COLO668 (cell line): ENCODE results near the gene FGF22.
"Not testable (repeated sequence)": the region's sequence is repeated elsewhere in the genome, so short reads cannot be mapped to it uniquely, and the experiment has no call there.

Source experiments
- DNase-seq: peaks from one replicate; lab custom pipeline; 2025; ENCODE audit not compliant: unreplicated experiment; lab: John Stamatoyannopoulos, UW

FGF22 gene

GRCh38 chr19:639253-640160, at the start of gene FGF22:
Gene FGF22 (plus strand): TSS chr19:639879. CDS start chr19:639926, 47 bp downstream.
- DNase-seq, result peak; percentile 95

- DNase-seq, result peak; percentile 61
Measured at GRCh38 chr19:590396-590745, 49.3 kb upstream of the FGF22 start.

DNA sequence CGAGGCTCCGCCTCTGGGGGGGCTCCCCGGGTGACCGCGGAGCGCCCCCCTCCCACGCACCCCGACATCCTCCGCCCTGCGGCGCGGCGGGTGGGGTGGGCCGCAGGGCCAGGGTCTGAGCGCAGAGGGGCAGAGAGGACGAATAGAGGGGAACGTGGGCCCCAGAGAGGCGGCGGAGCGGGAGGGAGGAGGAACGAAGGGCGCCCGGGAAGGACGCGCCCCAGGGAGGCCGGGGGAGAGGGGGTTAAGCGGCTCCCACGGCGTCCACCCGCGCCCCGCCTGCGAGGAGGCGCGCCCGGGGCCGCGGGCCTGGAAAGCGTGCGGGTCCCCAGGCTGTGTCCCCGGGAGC, 49.0 kb upstream of the FGF22 start:
- no peak for DNase-seq

DNA sequence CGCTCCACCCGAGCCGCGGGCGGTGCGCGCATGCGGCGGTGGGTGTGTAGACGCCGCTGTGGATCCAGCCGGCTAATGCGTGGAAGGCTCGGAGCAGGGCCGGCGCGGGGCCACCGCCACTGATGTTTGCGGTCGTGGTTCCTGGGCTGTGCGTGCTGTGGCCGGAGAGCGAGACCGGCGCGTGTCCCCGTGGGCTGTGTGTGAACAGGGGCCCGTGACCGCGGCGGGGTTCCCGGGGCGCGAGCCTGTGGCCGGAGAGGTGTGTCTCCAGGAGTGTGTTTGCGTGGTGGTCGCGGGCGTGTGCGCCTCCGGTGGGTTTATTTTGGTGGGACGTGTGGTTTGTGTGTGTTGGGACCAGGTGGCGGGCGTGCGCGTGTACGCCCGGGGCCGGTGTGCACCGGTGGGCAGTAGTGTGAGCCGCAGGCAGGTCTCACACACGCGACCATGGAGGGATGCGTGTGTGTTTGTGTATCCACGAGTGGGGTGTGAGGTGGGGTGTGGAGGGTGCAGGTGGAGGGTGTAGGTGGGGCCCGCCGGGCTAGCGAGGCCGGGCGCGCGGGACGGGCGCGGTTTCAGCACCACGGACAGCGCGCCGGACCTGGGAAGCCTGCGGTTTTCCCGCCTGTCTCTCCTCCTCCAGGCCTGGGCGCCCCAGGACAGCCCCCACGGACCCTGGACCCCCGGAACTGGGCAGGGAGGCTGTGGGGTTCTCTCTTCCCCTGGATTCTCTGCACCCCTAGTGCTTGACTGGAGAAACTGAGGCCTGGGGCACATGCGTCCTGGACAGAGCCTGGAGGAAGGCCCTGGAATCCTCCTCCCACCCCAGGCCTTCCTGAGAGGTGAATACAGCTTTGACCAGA, 48.4 kb upstream of the FGF22 start:
- DNase-seq, result no peak

DNA sequence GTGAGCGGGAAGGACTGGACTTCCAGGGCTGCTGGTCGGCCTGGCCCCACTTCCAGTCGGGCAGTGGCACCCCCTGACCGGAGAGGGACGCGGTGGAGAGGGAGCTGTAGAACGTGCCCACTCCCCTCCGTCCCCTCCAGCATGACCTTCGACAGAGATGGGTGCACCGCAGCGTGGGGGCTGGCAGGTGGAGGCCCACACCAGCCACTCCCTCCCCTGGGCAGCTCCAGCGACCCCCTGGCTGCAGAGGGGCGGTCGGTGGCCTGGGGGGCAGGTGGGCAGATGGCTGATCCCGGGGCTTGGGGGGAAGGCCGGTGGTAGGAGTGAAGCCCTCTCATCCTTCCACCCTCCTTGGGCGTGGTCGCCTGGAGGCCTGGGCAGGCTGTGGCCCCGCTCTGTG, 47.6 kb upstream of the FGF22 start:
- DNase-seq, result no peak

- no peak for DNase-seq
Measured at GRCh38 chr19:593055-593454, 46.6 kb upstream of the FGF22 start.

DNA sequence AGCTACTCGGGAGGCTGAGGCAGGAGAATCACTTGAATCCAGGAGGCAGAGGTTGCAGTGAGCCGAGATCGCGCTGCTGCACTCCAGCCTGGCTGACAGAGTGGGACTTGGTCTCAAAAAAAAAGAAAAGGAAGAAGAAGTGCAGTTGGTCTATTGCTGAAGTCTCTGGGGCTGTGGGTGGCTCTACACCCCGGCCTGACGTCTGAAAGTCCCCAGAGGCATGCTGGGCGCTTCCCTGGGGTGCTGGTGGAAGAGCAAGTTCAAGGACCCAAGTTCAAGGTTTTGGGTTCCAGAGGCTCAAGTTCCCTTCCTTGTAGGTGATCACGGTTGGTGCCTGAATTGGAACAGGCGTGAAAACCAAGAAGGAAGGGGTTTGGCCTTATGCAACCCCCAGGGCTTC, 46.2 kb upstream of the FGF22 start:
- no peak for DNase-seq

DNA sequence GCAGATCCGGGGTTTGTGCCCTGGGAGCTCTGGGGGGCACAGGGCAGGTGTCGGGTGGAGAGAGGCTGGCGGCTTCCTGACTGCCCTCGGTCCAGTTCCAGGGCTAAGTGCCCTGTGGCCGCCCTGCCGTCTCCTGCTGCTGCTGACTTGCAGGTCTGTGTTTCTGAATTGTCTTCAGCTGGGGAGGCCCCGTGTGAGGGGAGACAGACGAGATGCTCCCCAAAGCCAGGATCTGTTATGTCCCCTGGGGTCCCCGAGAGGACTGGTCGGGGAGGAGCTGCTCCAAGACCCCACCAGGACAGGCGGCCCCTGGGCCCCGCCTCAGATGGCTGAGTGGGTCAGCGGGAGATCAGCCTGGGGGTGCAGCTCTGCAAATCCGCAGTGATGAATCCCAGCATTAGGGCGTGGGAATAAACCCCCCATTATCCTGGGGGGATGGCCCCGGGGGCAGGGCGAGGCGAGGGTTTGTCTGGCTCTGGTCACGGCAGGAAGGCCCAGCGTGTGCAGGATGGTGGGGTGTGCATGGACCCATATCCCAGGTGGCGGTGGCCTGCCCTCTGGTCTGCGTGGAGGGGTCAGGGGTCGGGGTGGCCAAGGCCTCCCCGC, 45.3 kb upstream of the FGF22 start:
- DNase-seq, result no peak

DNA sequence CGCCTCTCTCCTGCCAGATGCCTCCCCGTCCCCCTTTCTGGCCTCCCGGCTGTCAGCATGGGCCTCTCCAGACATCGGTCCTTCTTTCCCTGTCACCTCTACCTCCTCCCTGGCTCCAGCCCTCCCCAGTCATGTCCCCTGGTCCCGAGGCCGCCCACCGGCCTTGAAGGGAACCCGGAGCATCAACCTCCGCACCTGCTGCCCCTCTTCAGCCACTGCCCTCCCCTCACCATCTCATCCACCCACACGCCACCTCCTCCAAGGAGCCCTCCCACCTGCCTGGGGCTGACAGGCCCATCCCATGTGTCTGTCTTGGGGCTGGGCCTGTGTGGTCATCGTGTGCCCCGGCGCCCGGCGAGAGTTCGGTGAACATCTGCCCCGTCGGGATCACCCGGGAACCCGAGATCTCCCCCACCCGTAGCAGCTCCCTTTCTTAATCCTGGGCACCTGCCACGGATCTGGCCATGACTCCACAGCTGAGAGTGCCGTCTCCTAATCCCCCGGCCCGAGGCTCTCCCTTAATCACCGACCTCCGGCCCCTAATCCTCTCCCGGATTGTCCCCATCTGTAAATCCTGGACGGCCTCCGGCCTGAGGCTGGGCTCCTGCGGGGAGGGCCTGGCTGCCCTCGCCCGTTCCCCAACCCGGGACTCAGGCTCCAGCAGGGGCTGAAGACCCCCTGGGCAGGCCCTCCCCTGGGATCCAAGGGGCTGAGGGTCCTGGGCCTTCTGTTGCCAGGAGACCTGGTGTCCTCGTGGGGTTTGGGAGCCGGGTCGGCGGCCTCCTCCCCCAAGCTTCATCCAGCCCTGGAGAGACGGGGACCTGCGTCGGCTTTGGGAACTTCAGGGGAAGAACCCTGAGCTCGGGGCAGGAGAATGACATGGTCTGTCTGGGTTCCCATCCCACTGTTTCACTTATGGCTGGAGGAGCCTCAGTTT, 44.1 kb upstream of the FGF22 start:
- DNase-seq, result no peak

GRCh38 chr19:596263-596655, 43.4 kb upstream of the FGF22 start:
- DNase-seq, result no peak

DNA sequence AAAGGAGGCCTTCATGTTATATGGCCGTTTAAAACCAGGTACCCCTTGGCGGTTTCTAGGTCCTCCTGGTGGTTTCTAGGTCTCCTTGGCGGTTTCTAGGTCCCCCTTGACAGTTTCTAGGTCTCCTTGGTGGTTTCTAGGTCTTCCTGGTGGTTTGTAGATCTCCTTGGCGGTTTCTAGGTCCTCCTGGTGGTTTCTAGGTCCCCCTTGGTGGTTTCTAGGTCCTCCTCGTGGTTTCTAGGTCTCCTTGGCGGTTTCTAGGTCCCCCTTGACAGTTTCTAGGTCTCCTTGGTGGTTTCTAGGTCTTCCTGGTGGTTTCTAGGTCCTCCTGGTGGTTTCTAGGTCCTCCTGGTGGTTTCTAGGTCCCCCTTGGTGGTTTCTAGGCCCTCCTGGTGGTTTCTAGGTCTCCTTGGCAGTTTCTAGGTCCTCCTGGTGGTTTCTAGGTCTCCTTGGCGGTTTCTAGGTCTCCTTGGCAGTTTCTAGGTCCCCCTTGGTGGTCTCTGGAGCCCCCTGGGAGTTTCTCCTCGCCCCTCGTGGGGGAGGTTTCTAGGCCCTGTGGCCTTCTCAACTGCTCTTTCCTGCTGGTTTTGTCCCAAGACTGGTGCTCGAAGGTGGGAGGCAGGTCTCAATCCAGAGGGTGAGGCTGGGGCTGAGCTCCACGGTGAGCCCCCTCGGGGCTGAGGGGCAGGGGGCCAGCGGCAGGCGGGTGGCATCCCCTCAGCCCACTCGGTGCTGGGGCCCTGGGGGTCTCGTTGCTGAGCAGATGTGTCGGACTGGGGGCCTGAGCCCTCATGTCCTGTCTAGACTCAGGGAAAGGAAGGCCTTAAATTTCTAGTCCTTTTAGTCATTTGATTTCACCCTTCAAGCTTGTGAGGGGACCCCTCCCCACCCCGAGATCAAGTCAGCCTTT, 42.0 kb upstream of the FGF22 start:
- DNase-seq, result no peak

DNA sequence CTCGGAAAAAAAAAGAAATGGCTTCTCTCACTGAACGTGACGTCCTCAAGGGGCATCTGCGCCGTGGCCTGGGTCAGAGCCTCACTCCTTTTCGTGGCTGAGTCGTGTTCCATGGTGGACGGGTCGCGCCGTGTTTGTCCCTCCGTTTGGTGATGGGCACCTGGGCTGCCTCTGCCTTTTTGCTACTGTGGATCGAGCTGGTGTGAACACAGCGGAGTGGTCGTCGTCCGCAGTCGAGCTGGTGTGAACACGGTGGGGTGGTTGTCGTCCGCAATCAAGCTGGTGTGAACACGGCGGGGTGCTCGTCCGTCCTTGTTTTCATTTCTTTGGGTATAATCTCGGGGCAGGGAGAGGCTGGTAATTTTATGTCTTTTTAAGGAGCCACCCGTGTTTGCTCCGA, 38.4 kb upstream of the FGF22 start:
- DNase-seq, result no peak

- DNase-seq, result no peak
Measured at GRCh38 chr19:601790-602189, 37.9 kb upstream of the FGF22 start.

- DNase-seq, result no peak
Measured at GRCh38 chr19:602391-603301, 37.0 kb upstream of the FGF22 start.

- not testable (repeated sequence) for DNase-seq
Measured at GRCh38 chr19:603302-603639, 36.4 kb upstream of the FGF22 start.

- DNase-seq, result not testable (repeated sequence)
Measured at GRCh38 chr19:603779-604178, 35.9 kb upstream of the FGF22 start.

DNA sequence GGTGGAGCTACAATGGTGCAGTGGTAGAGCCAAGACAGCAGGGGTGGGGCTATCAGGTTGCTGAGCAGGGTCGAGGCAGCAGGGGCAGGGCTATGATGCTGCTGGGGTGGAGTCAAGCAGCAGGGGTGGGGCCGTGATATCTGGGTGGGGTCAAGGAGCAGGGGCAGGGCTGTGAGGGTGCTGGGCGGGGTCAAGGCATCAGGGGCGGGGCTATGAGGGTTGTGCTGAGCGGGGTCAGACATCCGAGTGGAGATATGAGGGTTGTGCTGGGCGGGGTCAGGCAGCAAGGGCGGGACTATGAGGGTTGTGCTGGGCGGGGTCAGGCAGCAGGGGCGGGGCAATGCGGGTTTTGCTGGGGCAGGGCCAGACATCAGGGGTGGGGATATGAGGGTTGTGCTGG, 35.3 kb upstream of the FGF22 start:
- peak; percentile 34 for DNase-seq

DNA sequence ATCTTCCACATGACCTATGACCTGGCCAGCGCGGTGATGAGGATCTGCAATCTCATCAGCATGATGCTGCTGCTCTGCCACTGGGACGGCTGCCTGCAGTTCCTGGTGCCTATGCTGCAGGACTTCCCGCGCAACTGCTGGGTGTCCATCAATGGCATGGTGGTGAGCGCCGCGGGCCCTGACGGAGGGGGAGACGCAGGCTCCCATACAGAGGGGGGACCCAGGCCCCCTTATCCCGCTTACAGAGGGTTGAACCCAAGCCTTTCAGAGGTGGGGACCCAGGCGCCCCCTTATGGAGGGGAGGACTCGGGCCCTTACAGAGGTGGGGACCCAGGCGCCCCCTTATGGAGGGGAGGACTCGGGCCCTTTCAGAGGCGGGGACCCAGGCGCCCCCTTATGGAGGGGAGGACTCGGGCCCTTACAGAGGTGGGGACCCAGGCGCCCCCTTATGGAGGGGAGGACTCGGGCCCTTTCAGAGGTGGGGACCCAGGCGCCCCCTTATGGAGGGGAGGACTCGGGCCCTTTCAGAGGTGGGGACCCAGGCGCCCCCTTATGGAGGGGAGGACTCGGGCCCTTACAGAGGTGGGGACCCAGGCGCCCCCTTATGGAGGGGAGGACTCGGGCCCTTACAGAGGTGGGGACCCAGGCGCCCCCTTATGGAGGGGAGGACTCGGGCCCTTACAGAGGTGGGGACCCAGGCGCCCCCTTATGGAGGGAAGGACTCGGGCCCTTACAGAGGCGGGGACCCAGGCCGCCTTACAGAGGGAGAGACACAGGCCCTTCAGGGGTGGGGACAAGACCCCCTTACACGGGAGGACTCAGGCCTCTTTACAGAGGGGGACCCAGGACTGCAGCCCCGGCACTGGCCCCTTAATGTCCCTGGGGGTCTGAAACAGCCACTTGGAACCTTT, 34.4 kb upstream of the FGF22 start:
- DNase-seq, result not testable (repeated sequence)
